ENCODE data around the gene SLAIN1.

Gene SLAIN1

GRCh38 chr13:77784515-77784914 is 87.0 kb downstream of the SLAIN1 start:
- Histone ChIP-seq H3K36me3 (no peaks in the 10 kb centered on the region), H3K9me3 (no peaks in the 10 kb centered on the region), H3K27me3 (no peaks in the 10 kb centered on the region), H3K4me1 (no peaks in the 10 kb centered on the region; the same call in 1 of the 2 replicates), H3K4me3 (ENCODE audit: low read depth, low read length) (no peak overlapping the region)
- DNase-seq: no peak
- no peak for TF ChIP-seq CTCF (IDR thresholded peaks at IDR 0.05; ENCODE audit: low read depth, low read length)

DNA sequence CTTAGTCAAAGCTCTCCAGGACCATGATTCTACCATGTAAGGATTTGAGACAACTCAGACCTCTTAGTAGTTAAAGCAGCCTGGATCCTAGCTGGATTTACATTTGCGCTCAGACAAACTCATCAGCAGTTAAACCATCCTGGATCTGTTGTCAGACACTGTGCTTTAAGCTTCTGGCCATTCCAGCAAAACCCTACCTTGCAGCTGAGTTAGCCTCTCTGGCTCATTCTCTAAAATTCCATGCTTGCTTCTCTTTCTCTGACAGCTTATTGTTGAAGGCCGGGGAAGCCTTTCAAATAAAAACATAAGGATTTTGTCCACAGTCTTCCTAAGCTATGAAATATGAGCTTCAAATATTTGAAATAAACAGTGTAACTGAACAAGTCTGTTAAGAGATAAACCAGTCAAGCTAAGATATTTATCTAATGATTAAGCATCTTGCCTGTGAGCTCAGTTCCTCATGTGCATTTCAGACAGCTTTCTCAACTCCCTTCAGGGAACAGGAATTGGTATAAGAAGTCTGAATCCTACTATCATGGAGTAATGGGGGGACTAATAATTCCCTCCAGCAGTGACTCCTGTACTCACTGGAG is 89.3 kb downstream of the SLAIN1 start:
- H3K4me3 ChIP-seq (ENCODE audit: low read depth, low read length): no peak overlapping the region
- H3K36me3 ChIP-seq: no peaks in the 10 kb centered on the region
- no peak for DNase-seq
- no peaks in the 10 kb centered on the region for H3K27me3 ChIP-seq
- no peaks in the 10 kb centered on the region for H3K9me3 ChIP-seq
- no peak for TF ChIP-seq CTCF (IDR thresholded peaks at IDR 0.05; ENCODE audit: low read depth, low read length)
- H3K4me1 ChIP-seq: no peaks in the 10 kb centered on the region; the same call in 1 of the 2 replicates

GRCh38 chr13:77789376-77789775 is 91.9 kb downstream of the SLAIN1 start:
- Histone ChIP-seq H3K4me3 (ENCODE audit: low read depth, low read length) (no peak overlapping the region), H3K4me1 (no peaks in the 10 kb centered on the region; the same call in 1 of the 2 replicates), H3K9me3 (no peaks in the 10 kb centered on the region), H3K36me3 (no peaks in the 10 kb centered on the region), H3K27me3 (no peaks in the 10 kb centered on the region)
- DNase-seq: no peak
- no peak for TF ChIP-seq CTCF (IDR thresholded peaks at IDR 0.05; ENCODE audit: low read depth, low read length)

DNA sequence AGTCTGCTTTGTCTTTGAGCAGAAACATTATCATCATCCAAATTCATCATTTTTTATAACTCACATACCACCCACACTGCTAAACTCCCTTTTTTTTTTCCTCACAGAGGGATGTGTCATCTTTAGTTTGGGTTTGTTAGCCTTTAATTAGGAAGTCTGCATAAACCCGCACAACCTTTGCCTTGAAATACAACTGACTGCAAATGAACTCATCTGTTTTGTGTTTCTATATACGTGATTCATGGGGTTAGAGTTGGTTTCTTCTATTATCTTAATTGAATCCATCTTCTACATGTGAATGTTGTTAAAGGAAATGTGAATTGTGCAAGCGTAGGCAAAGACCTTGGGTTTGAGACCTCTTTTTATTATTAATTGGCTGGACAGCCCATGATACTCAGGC is 102.7 kb downstream of the SLAIN1 start:
- H3K27me3 ChIP-seq: 0 out of 2 replicates have a peak, but pooled peaks cover 4% of the 10 kb centered on the region
- no peaks in the 10 kb centered on the region for H3K36me3 ChIP-seq
- H3K9me3 ChIP-seq: no peaks in the 10 kb centered on the region
- no peak overlapping the region for H3K4me3 ChIP-seq (ENCODE audit: low read depth, low read length)
- no peak for TF ChIP-seq CTCF (IDR thresholded peaks at IDR 0.05; ENCODE audit: low read depth, low read length)
- no peak for DNase-seq
- H3K4me1 ChIP-seq: no peaks in the 10 kb centered on the region

- no peak for DNase-seq
- TF ChIP-seq CTCF (IDR thresholded peaks at IDR 0.05; ENCODE audit: low read depth, low read length): no peak
- H3K4me3 ChIP-seq (ENCODE audit: low read depth, low read length): no peak overlapping the region
- H3K4me1 ChIP-seq: no peaks in the 10 kb centered on the region
- no peaks in the 10 kb centered on the region for H3K27me3 ChIP-seq
- H3K36me3 ChIP-seq: no peaks in the 10 kb centered on the region
- H3K9me3 ChIP-seq: no peaks in the 10 kb centered on the region
Measured at GRCh38 chr13:77806518-77806917, 109.0 kb downstream of the SLAIN1 start.

GRCh38 chr13:77807431-77808135 is 110.1 kb downstream of the SLAIN1 start:
- DNase-seq: no peak
- Histone ChIP-seq H3K36me3 (no peaks in the 10 kb centered on the region), H3K27me3 (no peaks in the 10 kb centered on the region), H3K9me3 (no peaks in the 10 kb centered on the region), H3K4me1 (no peaks in the 10 kb centered on the region), H3K4me3 (ENCODE audit: low read depth, low read length) (no peak overlapping the region)
- no peak for TF ChIP-seq CTCF (IDR thresholded peaks at IDR 0.05; ENCODE audit: low read depth, low read length)

All from BE2C (cell line).